ENCODE measurements around the gene DHRSX. TPM values are rescaled to one million over a fixed set of nuclear protein-coding genes. Genes with fewer than 3 reads are reported as not detected.

DHRSX gene
- total and polyA plus RNA-seq, 2 donors (not counting 3 experiments of a cell fraction or from before 2014, with no cell fraction given), result 27.1 to 37.7 TPM

GRCh38 chrX:2474963-2475726, 25.6 kb downstream of the DHRSX start:
- no TSS peak for BruUV-seq (replicated peaks)
- intact Hi-C loops (cut with micrococcal nuclease), result no loop called here
- DNase-seq (ENCODE audit: low read depth, low spot score) (no peak), FAIRE-seq (peak; percentile 12)
- H3K9me1 ChIP-seq (replicated peaks; ENCODE audit: control insufficient read depth, extremely low read depth, insufficient read depth, low read length), result no peaks in the 10 kb centered on the region
- no peak overlapping the region for H3K4me3 ChIP-seq (replicated peaks in 1 of 3; ENCODE audit: insufficient read depth in 1 of 3, low read depth in 1 of 3, low read length in 3 of 3)
- H2AFZ ChIP-seq (ENCODE audit: low read depth, low read length), result no peak overlapping the region
- no peaks in the 10 kb centered on the region for H3K36me3 ChIP-seq (ENCODE audit: control insufficient read depth in 2 of 2, extremely low read depth in 1 of 2, insufficient read depth in 2 of 2, low read length in 2 of 2)
- TF ChIP-seq POLR2A (IDR thresholded peaks at IDR 0.05; ENCODE audit: low read depth, low read length) (no peak), POLR2AphosphoS5 (IDR thresholded peaks at IDR 0.05; ENCODE audit: insufficient read depth, low read depth, low read length) (no peak), MAX (IDR thresholded peaks at IDR 0.05; ENCODE audit: insufficient read depth, insufficient read length) (no peak), MYC (IDR thresholded peaks at IDR 0.05; ENCODE audit: low read depth, low read length) (no peak), JUN (IDR thresholded peaks at IDR 0.05; ENCODE audit: borderline replicate concordance, insufficient read depth, insufficient read length, low read depth) (no peak), GATA2 (IDR thresholded peaks at IDR 0.05; ENCODE audit: insufficient read depth, insufficient read length, low read depth, low read length) (no peak), EZH2 (IDR thresholded peaks at IDR 0.05; ENCODE audit: borderline replicate concordance, low read depth, low read length, severe bottlenecking) (no peak), FOS (IDR thresholded peaks at IDR 0.05; ENCODE audit: borderline replicate concordance, insufficient read depth, low read length) (no peak)
- TF ChIP-seq, protein P1, sequence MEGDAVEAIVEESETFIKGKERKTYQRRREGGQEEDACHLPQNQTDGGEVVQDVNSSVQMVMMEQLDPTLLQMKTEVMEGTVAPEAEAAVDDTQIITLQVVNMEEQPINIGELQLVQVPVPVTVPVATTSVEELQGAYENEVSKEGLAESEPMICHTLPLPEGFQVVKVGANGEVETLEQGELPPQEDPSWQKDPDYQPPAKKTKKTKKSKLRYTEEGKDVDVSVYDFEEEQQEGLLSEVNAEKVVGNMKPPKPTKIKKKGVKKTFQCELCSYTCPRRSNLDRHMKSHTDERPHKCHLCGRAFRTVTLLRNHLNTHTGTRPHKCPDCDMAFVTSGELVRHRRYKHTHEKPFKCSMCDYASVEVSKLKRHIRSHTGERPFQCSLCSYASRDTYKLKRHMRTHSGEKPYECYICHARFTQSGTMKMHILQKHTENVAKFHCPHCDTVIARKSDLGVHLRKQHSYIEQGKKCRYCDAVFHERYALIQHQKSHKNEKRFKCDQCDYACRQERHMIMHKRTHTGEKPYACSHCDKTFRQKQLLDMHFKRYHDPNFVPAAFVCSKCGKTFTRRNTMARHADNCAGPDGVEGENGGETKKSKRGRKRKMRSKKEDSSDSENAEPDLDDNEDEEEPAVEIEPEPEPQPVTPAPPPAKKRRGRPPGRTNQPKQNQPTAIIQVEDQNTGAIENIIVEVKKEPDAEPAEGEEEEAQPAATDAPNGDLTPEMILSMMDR (IDR thresholded peaks at IDR 0.05; ENCODE audit: extremely low read depth in 1 of 2, insufficient read depth in 1 of 2, low read depth in 1 of 2, low read length in 2 of 2), result no peak
- CTCF ChIA-PET, result no interaction called here
- H3K79me2 ChIP-seq (ENCODE audit: control insufficient read depth, insufficient read depth, low read length), result peaks cover 26% of the 10 kb centered on the region
- no peaks in the 10 kb centered on the region for H3K4me1 ChIP-seq (ENCODE audit: control insufficient read depth, extremely low read depth, insufficient read depth, low read length)
- POLR2A ChIA-PET, result no interaction called here
- H4K20me1 ChIP-seq (replicated peaks; ENCODE audit: control insufficient read depth, extremely low read depth, insufficient read depth, low read length), result no peaks in the 10 kb centered on the region
- no peaks in the 10 kb centered on the region for H3K9me3 ChIP-seq (replicated peaks; ENCODE audit: control insufficient read depth, insufficient read depth, low read length)
- no peak overlapping the region for H3K27ac ChIP-seq (ENCODE audit: insufficient read depth, low read depth, low read length)
- no peaks in the 10 kb centered on the region for H3K27me3 ChIP-seq (ENCODE audit: control insufficient read depth in 2 of 2, insufficient read depth in 2 of 2, low read length in 2 of 2)
- dilution Hi-C loops (cut with MboI; ENCODE audit: extremely low pct_ligation_motif_present, low sequenced_read_pairs), result no loop called here
- no peak overlapping the region for H3K9ac ChIP-seq (replicated peaks; ENCODE audit: extremely low read depth, insufficient read depth, low read length)
- no peak overlapping the region for H3K4me2 ChIP-seq (ENCODE audit: insufficient read depth, low read length)

Data from endothelial cell of umbilical vein (primary cell).